Measurements from ENCODE around the gene GALNTL6. TPM values are rescaled to one million over a fixed set of nuclear protein-coding genes. Genes with fewer than 3 reads are reported as not detected.
"Not testable (repeated sequence)": the region's sequence is repeated elsewhere in the genome, so short reads cannot be mapped to it uniquely, and the experiment has no call there.

GALNTL6 gene
- total RNA-seq, 2 experiments from 2014 or later: not detected

DNA sequence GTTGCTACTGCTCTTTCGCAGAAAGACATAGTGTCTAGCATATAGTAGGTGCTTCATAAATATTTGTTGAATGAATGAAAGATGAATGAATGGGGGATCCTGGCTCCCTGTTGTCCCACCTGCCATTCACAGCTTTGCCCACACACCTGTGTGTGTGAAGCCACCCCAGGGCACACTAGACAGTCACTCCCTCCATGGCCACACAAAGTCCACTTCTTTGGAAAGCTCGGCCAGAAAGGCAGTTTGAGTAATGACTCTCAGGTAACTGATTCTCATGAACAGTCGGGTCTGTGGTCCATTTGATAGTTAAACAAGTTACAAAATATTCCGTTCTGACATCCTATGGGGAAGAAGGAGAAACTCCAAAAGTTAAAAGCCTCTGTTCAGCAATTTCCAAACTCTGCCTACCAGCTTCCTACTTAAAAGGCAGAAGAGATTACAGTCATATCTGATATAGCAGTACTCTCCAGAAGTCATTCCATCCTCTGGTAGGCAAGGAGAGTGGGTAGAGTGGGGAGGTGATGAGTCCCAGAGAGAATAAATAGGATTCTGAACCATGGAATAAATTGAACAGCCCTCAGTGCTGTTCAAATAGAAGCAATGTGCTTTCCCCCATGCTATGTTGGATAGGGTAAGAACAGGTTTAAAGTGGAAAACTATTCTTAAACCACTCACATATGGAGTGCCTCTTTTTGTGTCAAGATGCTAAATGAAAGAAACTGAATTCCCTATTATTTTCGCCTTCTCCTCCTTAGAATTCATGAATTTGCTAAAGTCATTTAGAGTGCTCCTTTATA, 1150.5 kb downstream of the GALNTL6 start:
- ChIA-PET CTCF (no interaction called here), POLR2A (no interaction called here)
- Mint-ChIP-seq H3K4me3 (no peak overlapping the region), H3K27me3 (peaks cover 18% of the 10 kb centered on the region), H3K9me3 (no peaks in the 10 kb centered on the region), H3K27ac (no peak overlapping the region), H3K4me1 (ENCODE audit: low read depth) (no peaks in the 10 kb centered on the region), H3K36me3 (no peaks in the 10 kb centered on the region)
- intact Hi-C loops (cut with micrococcal nuclease): no loop called here
- DNase-seq: no peak

DNA sequence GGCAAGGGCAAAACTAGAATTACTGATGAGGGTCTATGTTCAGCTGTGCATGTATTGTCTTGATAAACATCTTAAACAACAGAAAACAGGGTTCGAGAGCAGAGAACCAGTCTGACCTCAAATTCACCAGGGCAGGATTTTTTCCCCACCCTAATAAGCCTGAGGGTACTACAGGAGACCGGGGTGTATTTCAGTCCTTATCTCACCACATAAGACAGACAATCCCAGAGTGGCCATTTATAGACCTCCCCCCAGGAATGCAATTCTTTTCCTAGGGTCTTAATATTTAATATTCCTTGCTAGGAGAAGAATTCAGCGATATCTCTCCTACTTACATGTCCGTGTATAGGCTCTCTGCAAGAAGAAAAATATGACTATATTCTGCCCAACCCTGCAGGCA, 1157.0 kb downstream of the GALNTL6 start:
- H3K4me1 Mint-ChIP-seq (ENCODE audit: low read depth); POLR2A ChIA-PET; DNase-seq; H3K36me3 Mint-ChIP-seq; CTCF ChIA-PET; H3K27ac Mint-ChIP-seq; intact Hi-C loops (cut with micrococcal nuclease); H3K27me3 Mint-ChIP-seq; H3K4me3 Mint-ChIP-seq: not testable (repeated sequence)
- H3K9me3 Mint-ChIP-seq: peaks cover 18% of the 10 kb centered on the region

GRCh38 chr4:172974586-172974985, 1161.4 kb downstream of the GALNTL6 start:
- Mint-ChIP-seq H3K4me1 (ENCODE audit: low read depth) (no peaks in the 10 kb centered on the region), H3K9me3 (peaks cover 11% of the 10 kb centered on the region), H3K27me3 (peaks cover 8% of the 10 kb centered on the region), H3K36me3 (no peaks in the 10 kb centered on the region), H3K4me3 (no peak overlapping the region), H3K27ac (no peak overlapping the region)
- ChIA-PET CTCF (no interaction called here), POLR2A (no interaction called here)
- no peak for DNase-seq
- intact Hi-C loops (cut with micrococcal nuclease): no loop called here

DNA sequence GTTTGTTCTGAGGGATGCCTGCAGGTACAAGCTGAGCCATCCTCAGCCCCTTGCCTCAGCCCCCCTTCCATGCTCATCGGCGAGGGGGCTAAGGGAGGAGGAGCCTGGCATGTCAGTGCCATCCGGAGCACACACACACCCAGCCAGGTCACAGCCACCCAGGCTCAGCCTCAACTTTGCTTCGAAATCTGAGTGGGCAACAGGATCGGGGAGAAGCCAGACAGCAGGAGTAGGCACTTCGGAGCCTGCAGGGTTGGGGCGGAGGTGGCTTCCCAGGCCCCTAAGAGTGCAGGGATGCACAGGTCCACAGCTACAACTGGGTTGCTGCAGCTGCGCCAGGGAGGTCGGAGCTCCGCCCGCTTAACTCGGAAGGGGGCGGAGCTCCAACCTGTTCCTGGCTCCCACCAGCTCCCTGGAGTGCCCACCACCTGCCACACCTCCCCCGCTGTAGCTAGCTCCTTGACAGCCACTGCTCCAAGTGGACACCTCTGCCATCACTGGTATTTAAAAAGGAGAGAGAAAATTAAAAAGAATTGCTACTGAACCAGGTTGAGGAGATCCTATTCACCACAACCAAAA, 1162.5 kb downstream of the GALNTL6 start:
- intact Hi-C loops (cut with micrococcal nuclease): no loop called here
- no peak overlapping the region for H3K4me3 Mint-ChIP-seq
- CTCF ChIA-PET: no interaction called here
- no peaks in the 10 kb centered on the region for H3K36me3 Mint-ChIP-seq
- POLR2A ChIA-PET: no interaction called here
- H3K27me3 Mint-ChIP-seq: peaks cover 8% of the 10 kb centered on the region
- no peaks in the 10 kb centered on the region for H3K4me1 Mint-ChIP-seq (ENCODE audit: low read depth)
- no peak for DNase-seq
- peaks cover under 1% of the 10 kb centered on the region for H3K9me3 Mint-ChIP-seq
- H3K27ac Mint-ChIP-seq: no peak overlapping the region

DNA sequence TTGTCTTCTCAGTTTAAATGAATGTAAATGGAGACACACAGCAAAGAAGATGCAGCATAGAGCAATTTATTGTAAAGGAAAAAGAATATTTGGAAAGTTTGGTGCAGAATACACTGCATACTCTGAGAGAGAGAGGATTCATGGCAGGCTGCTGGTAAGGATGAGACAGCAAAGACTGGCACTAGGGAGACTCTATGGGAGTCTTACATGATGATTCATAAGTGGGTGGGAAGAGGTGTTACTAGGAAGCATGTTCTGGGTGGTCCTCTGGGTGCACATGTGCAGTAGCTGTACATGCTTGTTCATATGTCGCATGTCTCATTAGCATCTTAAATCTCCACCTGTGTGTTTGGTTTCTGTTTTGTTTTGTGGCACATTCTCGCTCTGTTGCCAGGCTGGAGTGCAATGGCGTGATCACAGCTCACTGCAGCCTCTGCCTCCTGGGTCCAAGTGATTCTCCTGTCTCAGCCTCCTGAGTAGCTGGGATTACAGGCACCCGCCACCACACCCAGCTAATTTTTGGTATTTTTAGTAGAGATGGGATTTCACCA, 1164.4 kb downstream of the GALNTL6 start:
- H3K4me1 Mint-ChIP-seq (ENCODE audit: low read depth); H3K9me3 Mint-ChIP-seq; CTCF ChIA-PET; H3K27me3 Mint-ChIP-seq; H3K27ac Mint-ChIP-seq; H3K4me3 Mint-ChIP-seq; DNase-seq; POLR2A ChIA-PET; H3K36me3 Mint-ChIP-seq; intact Hi-C loops (cut with micrococcal nuclease): not testable (repeated sequence)

DNA sequence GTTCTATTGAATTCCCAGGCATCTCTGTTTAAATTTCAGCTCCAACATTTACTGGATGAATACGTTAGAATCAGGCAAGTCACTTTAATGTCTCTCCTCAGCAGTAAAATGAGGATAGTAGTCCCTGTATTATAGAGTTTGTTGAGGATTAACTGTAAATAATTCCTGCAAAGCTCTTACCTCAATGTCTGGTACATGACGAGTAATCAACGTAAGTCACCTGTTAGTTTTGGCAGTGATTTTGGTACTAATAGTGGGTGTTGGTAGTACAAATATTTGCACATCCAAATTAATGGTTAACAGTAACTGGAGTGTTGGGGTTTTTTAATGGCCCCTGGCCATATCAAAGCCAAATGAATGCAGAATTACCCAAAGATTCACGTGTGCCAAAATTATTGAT, 1165.6 kb downstream of the GALNTL6 start:
- no peaks in the 10 kb centered on the region for H3K9me3 Mint-ChIP-seq
- ChIA-PET POLR2A (no interaction called here), CTCF (no interaction called here)
- no peak for DNase-seq
- intact Hi-C loops (cut with micrococcal nuclease): no loop called here
- H3K27me3 Mint-ChIP-seq: peaks cover 5% of the 10 kb centered on the region
- no peaks in the 10 kb centered on the region for H3K36me3 Mint-ChIP-seq
- H3K4me3 Mint-ChIP-seq: no peak overlapping the region
- no peaks in the 10 kb centered on the region for H3K4me1 Mint-ChIP-seq (ENCODE audit: low read depth)
- H3K27ac Mint-ChIP-seq: no peak overlapping the region

GRCh38 chr4:172979332-172979731, 1166.1 kb downstream of the GALNTL6 start:
- CTCF ChIA-PET: no interaction called here
- no peak for DNase-seq

DNA sequence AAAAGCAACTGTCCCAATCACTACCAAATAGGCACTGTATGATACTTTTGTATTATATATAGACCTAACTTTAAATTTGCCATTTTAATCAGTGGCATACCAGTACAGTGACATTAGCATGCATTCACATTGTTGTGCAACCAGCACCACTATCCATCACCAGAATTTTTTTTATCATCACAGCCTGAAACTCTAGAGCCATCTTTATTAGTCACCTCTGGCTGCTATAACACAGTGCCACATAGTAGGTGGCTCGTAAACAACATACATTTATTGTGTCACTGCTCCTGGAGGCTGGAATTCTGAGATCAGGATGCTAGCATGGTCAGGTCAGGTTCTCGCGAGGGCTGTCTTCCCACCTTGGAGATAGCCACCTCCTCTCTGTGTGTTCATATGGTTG, 1167.0 kb downstream of the GALNTL6 start:
- ChIA-PET CTCF (no interaction called here), POLR2A (no interaction called here)
- H3K9me3 Mint-ChIP-seq: no peaks in the 10 kb centered on the region
- H3K4me3 Mint-ChIP-seq: no peak overlapping the region
- no peak overlapping the region for H3K27ac Mint-ChIP-seq
- H3K36me3 Mint-ChIP-seq: no peaks in the 10 kb centered on the region
- peaks cover 5% of the 10 kb centered on the region for H3K27me3 Mint-ChIP-seq
- H3K4me1 Mint-ChIP-seq (ENCODE audit: low read depth): no peaks in the 10 kb centered on the region
- DNase-seq: no peak
- intact Hi-C loops (cut with micrococcal nuclease): no loop called here

More at GRCh38 chr4:172979332-172979731, 1166.1 kb downstream of the GALNTL6 start:
- Mint-ChIP-seq H3K36me3 (no peaks in the 10 kb centered on the region), H3K9me3 (no peaks in the 10 kb centered on the region), H3K27ac (no peak overlapping the region), H3K4me1 (ENCODE audit: low read depth) (no peaks in the 10 kb centered on the region), H3K27me3 (peaks cover 5% of the 10 kb centered on the region), H3K4me3 (no peak overlapping the region)
- POLR2A ChIA-PET: no interaction called here
- intact Hi-C loops (cut with micrococcal nuclease): no loop called here

GRCh38 chr4:172982151-172982590, 1169.0 kb downstream of the GALNTL6 start:
- CTCF ChIA-PET: no interaction called here
- no peak for DNase-seq
- intact Hi-C loops (cut with micrococcal nuclease): no loop called here
- POLR2A ChIA-PET: no interaction called here
- Mint-ChIP-seq H3K4me1 (ENCODE audit: low read depth) (no peaks in the 10 kb centered on the region), H3K27ac (no peak overlapping the region), H3K27me3 (peaks cover 5% of the 10 kb centered on the region), H3K36me3 (no peaks in the 10 kb centered on the region), H3K4me3 (no peak overlapping the region), H3K9me3 (no peaks in the 10 kb centered on the region)

GRCh38 chr4:172983014-172983413, 1169.8 kb downstream of the GALNTL6 start:
- CTCF ChIA-PET: no interaction called here
- Mint-ChIP-seq H3K27ac (no peak overlapping the region), H3K4me1 (ENCODE audit: low read depth) (no peaks in the 10 kb centered on the region), H3K9me3 (peaks cover 5% of the 10 kb centered on the region), H3K4me3 (no peak overlapping the region), H3K36me3 (no peaks in the 10 kb centered on the region), H3K27me3 (peaks cover 5% of the 10 kb centered on the region)
- POLR2A ChIA-PET: no interaction called here
- intact Hi-C loops (cut with micrococcal nuclease): no loop called here
- DNase-seq: no peak

GRCh38 chr4:172983631-172984030, 1170.4 kb downstream of the GALNTL6 start:
- Mint-ChIP-seq H3K27me3 (peaks cover under 1% of the 10 kb centered on the region), H3K4me3 (no peak overlapping the region), H3K36me3 (no peaks in the 10 kb centered on the region), H3K9me3 (peaks cover 8% of the 10 kb centered on the region), H3K4me1 (ENCODE audit: low read depth) (no peaks in the 10 kb centered on the region), H3K27ac (no peak overlapping the region)
- no peak for DNase-seq
- intact Hi-C loops (cut with micrococcal nuclease): no loop called here
- ChIA-PET CTCF (no interaction called here), POLR2A (no interaction called here)

DNA sequence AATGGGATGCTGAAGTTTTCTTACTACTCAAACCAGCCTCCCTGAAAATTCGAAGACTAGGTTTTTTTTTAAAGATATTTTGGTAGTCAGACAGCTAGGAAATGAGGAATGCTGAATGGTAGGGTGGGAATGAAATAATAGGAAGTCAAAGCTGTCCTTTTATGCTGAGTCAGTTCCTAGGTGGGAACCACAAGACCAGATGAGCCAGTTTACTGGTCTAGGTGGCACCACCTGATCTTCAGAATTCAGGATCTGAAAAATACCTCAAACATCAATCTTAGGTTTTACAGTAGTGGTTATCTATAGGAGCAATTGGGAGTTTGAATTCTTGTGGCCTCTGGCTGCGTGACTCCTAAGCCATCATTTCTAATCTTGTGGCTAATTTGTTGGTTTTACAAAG, 1172.3 kb downstream of the GALNTL6 start:
- no peak overlapping the region for H3K27ac Mint-ChIP-seq
- H3K4me3 Mint-ChIP-seq: no peak overlapping the region
- CTCF ChIA-PET: no interaction called here
- H3K9me3 Mint-ChIP-seq: peaks cover 8% of the 10 kb centered on the region
- H3K36me3 Mint-ChIP-seq: no peaks in the 10 kb centered on the region
- no peaks in the 10 kb centered on the region for H3K4me1 Mint-ChIP-seq (ENCODE audit: low read depth)
- intact Hi-C loops (cut with micrococcal nuclease): no loop called here
- DNase-seq: no peak
- POLR2A ChIA-PET: no interaction called here
- peaks cover 2% of the 10 kb centered on the region for H3K27me3 Mint-ChIP-seq

DNA sequence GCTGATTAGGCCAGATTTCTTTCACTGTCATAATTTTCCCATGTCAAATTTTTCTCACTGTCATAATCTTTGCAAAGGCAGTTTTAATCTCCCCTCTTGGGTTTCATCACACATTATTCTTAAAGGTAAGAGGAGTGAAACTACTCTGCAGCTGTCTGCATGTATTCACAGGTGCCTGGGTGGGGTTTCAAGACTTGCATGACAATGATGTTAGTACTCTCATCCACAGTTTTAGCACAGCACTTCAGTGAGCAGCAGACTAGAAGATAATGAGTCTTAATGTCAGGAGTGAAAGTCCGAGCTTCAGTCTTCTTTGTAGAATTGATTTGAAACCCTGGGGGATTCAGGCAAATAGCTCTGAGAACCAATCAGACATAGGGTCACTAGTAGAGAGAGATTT, 1172.9 kb downstream of the GALNTL6 start:
- peaks cover 8% of the 10 kb centered on the region for H3K9me3 Mint-ChIP-seq
- intact Hi-C loops (cut with micrococcal nuclease): no loop called here
- CTCF ChIA-PET: no interaction called here

More for the DNA sequence above, 1172.9 kb downstream of the GALNTL6 start:
- POLR2A ChIA-PET: no interaction called here
- Mint-ChIP-seq H3K27ac (no peak overlapping the region), H3K36me3 (no peaks in the 10 kb centered on the region), H3K4me3 (no peak overlapping the region), H3K27me3 (peaks cover 2% of the 10 kb centered on the region), H3K4me1 (ENCODE audit: low read depth) (no peaks in the 10 kb centered on the region)
- DNase-seq: no peak

Measured in activated CD4-positive, alpha-beta memory T cell treated with anti-CD3 and anti-CD28 coated beads for 36 hours (primary cell).